Breast epithelium (tissue), 3 donors: ENCODE results near the gene GLCE.

Experiments used
- POLR2AphosphoS5 ChIP-seq, 3 donors: sonication (generic); formaldehyde crosslinking; IDR thresholded peaks; one replicate each; pipeline ENCODE4 v1.6.1; 2017; ENCODE audit warnings: antibody characterized with exemption in 3 of 3
- TF ChIP-seq, protein P1 (sequence below), 3 donors: fragments of 450-650 bp; IDR thresholded peaks; one replicate each; pipeline ENCODE4 v1.5.1; 2016 to 2017; ENCODE audit warnings: antibody characterized with exemption in 3 of 3, mild to moderate bottlenecking in 3 of 3, moderate library complexity in 3 of 3

DNA sequence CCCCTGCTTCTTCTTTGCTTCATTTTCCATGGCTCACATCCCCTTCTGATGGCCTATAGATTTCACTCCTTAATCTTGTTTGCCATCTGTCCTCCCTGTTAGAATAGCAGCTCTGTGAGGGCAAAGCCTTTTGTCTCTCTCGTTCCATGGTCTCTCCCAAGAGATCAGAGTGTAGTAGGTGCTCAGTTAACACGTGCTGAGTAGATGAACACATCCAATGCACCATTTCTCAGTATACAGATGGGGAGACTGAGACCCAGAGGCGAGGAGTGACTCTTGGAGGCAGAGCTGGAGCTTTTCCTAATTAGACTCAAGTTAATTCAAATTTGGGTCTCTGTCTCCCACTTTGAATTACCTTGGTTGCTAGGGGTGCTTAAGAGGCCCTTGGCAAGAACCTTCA lies 142.5 kb downstream of the GLCE start:
- TF ChIP-seq, protein P1, sequence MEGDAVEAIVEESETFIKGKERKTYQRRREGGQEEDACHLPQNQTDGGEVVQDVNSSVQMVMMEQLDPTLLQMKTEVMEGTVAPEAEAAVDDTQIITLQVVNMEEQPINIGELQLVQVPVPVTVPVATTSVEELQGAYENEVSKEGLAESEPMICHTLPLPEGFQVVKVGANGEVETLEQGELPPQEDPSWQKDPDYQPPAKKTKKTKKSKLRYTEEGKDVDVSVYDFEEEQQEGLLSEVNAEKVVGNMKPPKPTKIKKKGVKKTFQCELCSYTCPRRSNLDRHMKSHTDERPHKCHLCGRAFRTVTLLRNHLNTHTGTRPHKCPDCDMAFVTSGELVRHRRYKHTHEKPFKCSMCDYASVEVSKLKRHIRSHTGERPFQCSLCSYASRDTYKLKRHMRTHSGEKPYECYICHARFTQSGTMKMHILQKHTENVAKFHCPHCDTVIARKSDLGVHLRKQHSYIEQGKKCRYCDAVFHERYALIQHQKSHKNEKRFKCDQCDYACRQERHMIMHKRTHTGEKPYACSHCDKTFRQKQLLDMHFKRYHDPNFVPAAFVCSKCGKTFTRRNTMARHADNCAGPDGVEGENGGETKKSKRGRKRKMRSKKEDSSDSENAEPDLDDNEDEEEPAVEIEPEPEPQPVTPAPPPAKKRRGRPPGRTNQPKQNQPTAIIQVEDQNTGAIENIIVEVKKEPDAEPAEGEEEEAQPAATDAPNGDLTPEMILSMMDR (IDR thresholded peaks at IDR 0.05) = no peak
- TF ChIP-seq POLR2AphosphoS5 (IDR thresholded peaks at IDR 0.05) = no peak
